BJ (cell line): ENCODE results near the gene WDR90. TPM values are rescaled to one million over a fixed set of nuclear protein-coding genes. Genes with fewer than 3 reads are reported as not detected.

ENCODE experiments used
- CTCF ChIA-PET: fragments of 350-600 bp; formaldehyde crosslinking; extraction: SDS; loops from one replicate; lab custom pipeline; 2021; ENCODE audit warnings: antibody characterized with exemption, inconsistent platforms; lab: Yijun Ruan, JAX
- POLR2A ChIA-PET: fragments of 300-600 bp; sonication (Branson Sonifier 250); formaldehyde crosslinking; extraction: SDS; loops from one replicate; lab custom pipeline; 2021; ENCODE audit warnings: antibody characterized with exemption; lab: Charles Lee
- DNase-seq: peaks from one replicate; pipeline ENCODE4 v3.0.0-alpha.2; 2011; ENCODE audit warnings: low read depth
- H3K27me3 ChIP-seq: 2 replicates; pipeline ENCODE4 v1.6.0; 2011; ENCODE audit warnings: low read length; ENCODE audit not compliant: control insufficient read depth, insufficient read depth
- H3K36me3 ChIP-seq: 2 replicates; pipeline ENCODE4 v1.5.1; 2011; ENCODE audit warnings: low read length; ENCODE audit not compliant: control insufficient read depth, insufficient read depth
- H3K4me3 ChIP-seq: 2 replicates; pipeline ENCODE4 v1.5.1; 2011; ENCODE audit warnings: low read depth, mild to moderate bottlenecking, control low read depth, low read length
- CTCF ChIP-seq: IDR thresholded peaks from 2 replicates; pipeline ENCODE4 v1.5.1; 2011; ENCODE audit warnings: low read depth, mild to moderate bottlenecking, control low read depth, inconsistent platforms, low read length, moderate library complexity; ENCODE audit not compliant: insufficient read depth
- polyA plus RNA-seq: library from polyadenylated mRNA; depleted of rRNA; stranded (reverse); fragments of >200 nt; gene quantifications from 2 replicates; pipeline ENCODE4 v1.2.3, GENCODE V29; 2011

The WDR90 gene
- polyA plus RNA-seq, 1 experiment: 10.0 TPM

DNA sequence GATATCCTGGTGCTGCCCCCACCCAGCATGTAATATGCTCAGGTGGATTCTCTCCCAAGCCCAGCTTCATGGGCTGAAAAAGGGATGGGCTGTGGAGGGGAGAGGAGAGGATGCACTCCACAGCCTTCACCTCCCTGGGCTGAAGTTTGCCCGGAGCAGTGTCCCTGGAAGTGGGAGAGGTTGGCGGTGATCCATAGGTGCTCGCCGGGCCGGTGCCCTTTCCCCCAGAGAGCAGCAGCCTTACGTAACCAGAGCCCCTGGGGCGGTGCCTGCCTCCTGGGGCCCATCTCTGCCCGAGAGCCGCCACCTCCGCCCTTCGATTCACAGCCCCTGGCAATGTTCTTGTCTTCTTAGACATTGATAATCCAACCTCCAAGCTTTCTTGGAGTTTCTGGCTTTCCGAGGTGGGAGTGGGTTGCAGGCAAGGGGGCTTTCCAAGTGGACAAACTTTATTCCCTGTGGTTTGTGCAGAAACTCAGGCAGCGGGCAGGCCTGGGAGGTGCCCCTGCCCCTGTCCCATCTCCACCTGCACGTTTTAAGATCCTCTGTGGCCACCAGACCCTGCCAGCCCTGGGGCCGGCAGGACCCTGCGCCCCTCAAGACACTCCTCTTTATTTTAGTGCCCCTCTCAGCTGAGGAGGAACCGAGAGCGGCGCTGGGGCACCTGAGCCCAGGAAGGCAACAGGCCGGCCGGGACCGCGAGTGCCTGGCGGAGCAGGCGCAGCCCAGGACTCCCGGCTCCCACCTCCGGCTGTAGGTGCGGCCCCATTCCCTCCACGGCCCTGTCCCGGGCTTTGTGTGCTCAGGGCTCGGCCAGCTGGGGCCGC lies 3.1 kb upstream of the WDR90 start:
- H3K4me3 ChIP-seq: no peak overlapping the region
- ChIA-PET CTCF (interaction anchor here (1.3 kb wide), 1 partner anchor 14 kb away, joined by 3 read pairs; no protein-coding TSS in a partner anchor), POLR2A (no interaction called here)
- no peak for TF ChIP-seq CTCF
- H3K27me3 ChIP-seq: no peaks in the 10 kb centered on the region
- peaks cover 3% of the 10 kb centered on the region for H3K36me3 ChIP-seq
- DNase-seq: no peak

DNA sequence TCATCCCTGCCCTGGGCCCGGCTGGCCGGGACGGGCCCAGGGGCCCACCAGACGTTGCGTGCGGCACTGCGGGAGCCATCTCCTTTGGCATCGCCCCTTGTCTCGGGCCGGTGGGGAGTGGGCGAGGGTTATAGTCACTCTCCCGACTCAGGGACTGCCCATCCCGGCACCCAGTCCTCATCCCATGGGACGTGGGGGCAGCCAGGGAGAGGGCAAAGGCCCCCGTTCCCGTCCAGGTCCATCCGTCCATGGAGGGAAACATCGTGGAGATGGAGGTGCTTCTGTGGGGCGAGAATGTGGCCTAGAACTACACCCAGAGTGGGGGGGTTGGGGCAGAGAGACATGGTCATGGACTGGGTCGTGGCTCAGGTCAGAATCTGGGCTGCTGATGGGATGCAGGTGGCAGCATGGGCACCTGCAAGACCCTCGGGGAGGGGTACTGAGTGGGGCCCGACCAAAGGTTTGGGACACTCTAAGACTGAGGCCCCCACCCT lies 2.4 kb upstream of the WDR90 start:
- POLR2A ChIA-PET: no interaction called here
- peaks cover 3% of the 10 kb centered on the region for H3K36me3 ChIP-seq
- TF ChIP-seq CTCF: no peak
- H3K4me3 ChIP-seq: no peak overlapping the region
- no peaks in the 10 kb centered on the region for H3K27me3 ChIP-seq
- DNase-seq: no peak
- CTCF ChIA-PET: interaction anchor here (1.3 kb wide), 1 partner anchor 14 kb away, joined by 3 read pairs; no protein-coding TSS in a partner anchor

- no peak for DNase-seq
- POLR2A ChIA-PET: no interaction called here
- Histone ChIP-seq H3K36me3 (peaks cover 3% of the 10 kb centered on the region), H3K4me3 (no peak overlapping the region), H3K27me3 (no peaks in the 10 kb centered on the region)
- no peak for TF ChIP-seq CTCF
- CTCF ChIA-PET: interaction anchor here (0.6 to 1.5 kb wide), 2 partner anchors 14 kb away, joined by 4 to 6 read pairs; no protein-coding TSS in a partner anchor
These were observed 1.8 kb upstream of the WDR90 start for GRCh38 chr16:647173-647902.

- no peaks in the 10 kb centered on the region for H3K27me3 ChIP-seq
These were observed 939 bp upstream of the WDR90 start for GRCh38 chr16:648071-648780.

More at GRCh38 chr16:648071-648780, 939 bp upstream of the WDR90 start:
- CTCF ChIA-PET: interaction anchor here (0.6 to 1.5 kb wide), 3 partner anchors 13 to 17 kb away, joined by 3 to 6 read pairs (median 4); no protein-coding TSS in a partner anchor
- no peak for DNase-seq
- POLR2A ChIA-PET: no interaction called here
- peak overlapping the region; percentile 68 for H3K4me3 ChIP-seq
- peak; percentile 52 for TF ChIP-seq CTCF
- H3K36me3 ChIP-seq: peaks cover 5% of the 10 kb centered on the region
